Measurements from ENCODE around the gene RAI1. TPM values are rescaled to one million over a fixed set of nuclear protein-coding genes. Genes with fewer than 3 reads are reported as not detected.

The RAI1 gene
- total and polyA plus RNA-seq, 2 of the 13 experiments (the other 11 are each of a cell fraction or from before 2014, with no cell fraction given) = 3.4 to 5.2 TPM

- TF ChIP-seq ZBTB46 (CRISPR knock-in tag; IDR thresholded peaks at IDR 0.05; ENCODE audit: borderline replicate concordance) (no peak), ZNF282 (IDR thresholded peaks at IDR 0.05; ENCODE audit: partially characterized antibody) (no peak), USF2 (IDR thresholded peaks at IDR 0.05; ENCODE audit: low read depth, low read length) (no peak), USF2 (CRISPR knock-in tag; IDR thresholded peaks at IDR 0.05; ENCODE audit: borderline replicate concordance) (no peak), HMGA1 (CRISPR knock-in tag; conservative IDR thresholded peaks at IDR 0.05) (no peak), CENPT (CRISPR knock-in tag; IDR thresholded peaks at IDR 0.05; ENCODE audit: low read depth) (no peak), BCL6 (CRISPR knock-in tag; IDR thresholded peaks at IDR 0.05) (0 out of 2 replicates have a peak, but pooled peaks have one; percentile 6), ZNF205 (CRISPR knock-in tag; IDR thresholded peaks at IDR 0.05) (no peak), KMT2B (CRISPR knock-in tag; IDR thresholded peaks at IDR 0.05) (no peak), ZNF317 (CRISPR knock-in tag; IDR thresholded peaks at IDR 0.05) (peak; percentile 78; the same call in 1 of the 2 replicates), DDIT3 (CRISPR knock-in tag; IDR thresholded peaks at IDR 0.05) (no peak), ERF (CRISPR knock-in tag; IDR thresholded peaks at IDR 0.05) (peak; percentile 40; the same call in 1 of the 2 replicates), KMT2A (CRISPR knock-in tag; IDR thresholded peaks at IDR 0.05) (peak; percentile 15; the same call in 1 of the 2 replicates), TRAFD1 (CRISPR knock-in tag; IDR thresholded peaks at IDR 0.05; ENCODE audit: borderline replicate concordance) (peak; percentile 77; the same call in 1 of the 2 replicates), ZNF329 (CRISPR knock-in tag; IDR thresholded peaks at IDR 0.05; ENCODE audit: low read depth) (no peak), MEIS2 (CRISPR knock-in tag; IDR thresholded peaks at IDR 0.05) (no peak), PRDM4 (CRISPR knock-in tag; IDR thresholded peaks at IDR 0.05; ENCODE audit: borderline replicate concordance) (no peak), ZNF30 (CRISPR knock-in tag; IDR thresholded peaks at IDR 0.05) (no peak), SP1 (IDR thresholded peaks at IDR 0.05) (no peak), SP1 (CRISPR knock-in tag; IDR thresholded peaks at IDR 0.05) (0 out of 2 replicates have a peak, but pooled peaks have one; percentile 5), ZSCAN29 (CRISPR knock-in tag; conservative IDR thresholded peaks at IDR 0.05) (no peak)
These were observed 12.3 kb downstream of the RAI1 start (continued) for GRCh38 chr17:17693253-17694168.

All from HepG2 (cell line).